Trophoblast cell (in vitro differentiated cells and primary cell): Measurements from ENCODE around the gene HAGHL.

ENCODE experiments used
- DNase-seq, 2 donors: peaks; one replicate each; pipeline ENCODE4 v3.0.0-alpha.2; 2016
- H2AFZ ChIP-seq: 2 replicates; pipeline ENCODE4 v1.6.1; 2013; ENCODE audit warnings: low read length, moderate library complexity, mild to moderate bottlenecking; ENCODE audit not compliant: insufficient read depth, poor library complexity
- H2AK5ac ChIP-seq: 2 replicates; pipeline ENCODE4 v1.6.1; 2013; ENCODE audit warnings: mild to moderate bottlenecking, low read length
- H2BK120ac ChIP-seq: 2 replicates; pipeline ENCODE4 v1.6.1; 2013; ENCODE audit warnings: low read length, mild to moderate bottlenecking, moderate library complexity; ENCODE audit not compliant: insufficient read depth, poor library complexity
- H2BK12ac ChIP-seq: 2 replicates; pipeline ENCODE4 v1.6.1; 2013; ENCODE audit warnings: mild to moderate bottlenecking, low read length, moderate library complexity
- H2BK5ac ChIP-seq: 2 replicates; pipeline ENCODE4 v1.6.1; 2013; ENCODE audit warnings: low read length, low read depth, moderate library complexity, mild to moderate bottlenecking; ENCODE audit not compliant: poor library complexity
- H3K14ac ChIP-seq: 2 replicates; pipeline ENCODE4 v1.6.1; 2013; ENCODE audit warnings: mild to moderate bottlenecking, low read length
- H3K18ac ChIP-seq: 2 replicates; pipeline ENCODE4 v1.6.1; 2013; ENCODE audit warnings: mild to moderate bottlenecking, low read length
- H3K23ac ChIP-seq: 2 replicates; pipeline ENCODE4 v1.6.1; 2013; ENCODE audit warnings: low read length
- H3K27ac ChIP-seq: 2 replicates; pipeline ENCODE4 v1.5.1; 2013; ENCODE audit warnings: low read depth, mild to moderate bottlenecking, inconsistent platforms, low read length, moderate library complexity
- H3K27me3 ChIP-seq: 2 replicates; pipeline ENCODE4 v1.6.1; 2013; ENCODE audit warnings: inconsistent platforms, mild to moderate bottlenecking, low read length, moderate library complexity; ENCODE audit not compliant: insufficient read depth
- H3K36me3 ChIP-seq, 2 experiments: 1 replicate in 1 of 2; 2 replicates in 1 of 2; pipeline ENCODE4 v1.6.1; 2013; ENCODE audit warnings: low read length in 2 of 2, mild to moderate bottlenecking in 2 of 2, moderate library complexity in 1 of 2; ENCODE audit not compliant: insufficient read depth in 2 of 2, control insufficient read depth in 1 of 2
- H3K4ac ChIP-seq: 2 replicates; pipeline ENCODE4 v1.6.1; 2013; ENCODE audit warnings: low read depth, mild to moderate bottlenecking, low read length, moderate library complexity
- H3K4me1 ChIP-seq, 2 experiments: 1 replicate in 1 of 2; 2 replicates in 1 of 2; pipeline ENCODE4 v1.6.1; 2013; ENCODE audit warnings: low read length in 2 of 2, mild to moderate bottlenecking in 2 of 2, moderate library complexity in 1 of 2; ENCODE audit not compliant: insufficient read depth in 2 of 2, control insufficient read depth in 1 of 2
- H3K4me2 ChIP-seq: 2 replicates; pipeline ENCODE4 v1.6.1; 2013; ENCODE audit warnings: inconsistent platforms, mild to moderate bottlenecking, low read length, moderate library complexity
- H3K4me3 ChIP-seq: 2 replicates; pipeline ENCODE4 v1.5.1; 2013; ENCODE audit warnings: mild to moderate bottlenecking, low read depth, low read length, inconsistent platforms
- H3K79me1 ChIP-seq: one replicate; pipeline ENCODE4 v1.6.1; 2013; ENCODE audit warnings: low read length
- H3K79me2 ChIP-seq: 2 replicates; pipeline ENCODE4 v1.6.1; 2013; ENCODE audit warnings: low read length, mild to moderate bottlenecking; ENCODE audit not compliant: control insufficient read depth, insufficient read depth, poor library complexity
- H3K9ac ChIP-seq: 2 replicates; pipeline ENCODE4 v1.6.1; 2013; ENCODE audit warnings: mild to moderate bottlenecking, low read length
- H3K9me3 ChIP-seq: 2 replicates; pipeline ENCODE4 v1.6.1; 2013; ENCODE audit warnings: low read depth, mild to moderate bottlenecking, control low read depth, inconsistent platforms, low read length; ENCODE audit not compliant: insufficient read depth
- H4K12ac ChIP-seq: 2 replicates; pipeline ENCODE4 v1.6.1; 2013; ENCODE audit warnings: low read depth, mild to moderate bottlenecking, low read length, moderate library complexity
- H4K8ac ChIP-seq: 2 replicates; pipeline ENCODE4 v1.6.1; 2013; ENCODE audit warnings: low read depth, mild to moderate bottlenecking, low read length, moderate library complexity
- H4K91ac ChIP-seq: one replicate; pipeline ENCODE4 v1.6.1; 2013; ENCODE audit warnings: low read depth, mild to moderate bottlenecking, low read length, moderate library complexity
- WGBS: extraction: QIAGEN DNeasy Blood & Tissue Kit; methylation state at CpG from one replicate; pipeline ENCODE4 v1.1.7; 2013; ENCODE audit warnings: missing lambda C conversion rate; ENCODE audit not compliant: insufficient read length, insufficient coverage; ENCODE audit errors: extremely low coverage; 5-methylcytosine and 5-hydroxymethylcytosine counted together

Gene HAGHL

DNA sequence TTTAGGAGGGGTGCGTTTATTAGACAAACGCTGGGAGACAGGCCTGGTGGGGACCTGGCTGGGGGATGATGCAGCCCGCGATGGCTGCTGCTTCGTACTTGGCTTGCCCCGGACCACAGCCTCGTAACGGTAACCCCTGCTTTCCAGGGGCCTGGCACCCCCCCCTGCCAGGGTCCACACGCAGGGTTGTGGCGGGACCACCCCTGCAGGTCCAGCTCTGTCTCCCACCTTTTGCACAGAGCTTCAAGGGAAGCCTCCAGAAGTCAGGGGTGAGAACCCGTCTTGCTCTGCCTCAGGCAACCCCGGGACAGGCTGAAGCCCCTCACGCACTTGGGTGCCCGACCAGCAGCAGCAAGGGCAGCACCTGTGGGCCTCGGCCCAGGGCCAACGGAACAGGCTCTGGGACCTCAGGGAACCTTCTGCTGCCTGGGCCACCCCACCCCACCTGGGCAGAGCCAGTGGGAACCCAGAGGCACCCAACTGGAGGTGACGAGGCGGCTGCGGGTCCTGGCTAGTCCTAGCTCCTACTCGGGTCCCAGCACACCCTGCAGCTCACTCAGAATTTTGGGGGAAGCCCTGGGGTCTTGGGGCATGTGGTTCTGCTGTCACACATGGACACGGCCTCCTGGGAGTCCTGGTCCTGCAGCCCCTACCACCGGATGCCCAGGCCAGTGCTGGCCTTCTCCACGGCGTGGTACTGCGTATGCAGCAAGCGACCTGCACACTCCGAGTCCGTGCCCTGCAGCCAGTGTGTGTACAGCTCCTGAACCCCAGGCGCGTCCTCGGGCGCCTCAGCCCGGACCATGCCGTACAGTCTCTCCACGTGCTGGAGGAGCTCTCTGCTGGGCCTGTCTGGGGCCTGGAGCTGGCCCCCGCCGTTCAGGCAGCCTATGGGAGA is 3.1 kb downstream of the HAGHL start:
- H2AFZ ChIP-seq, result no peak overlapping the region
- H3K27me3 ChIP-seq, result peaks cover 7% of the 10 kb centered on the region
- no peak overlapping the region for H3K14ac ChIP-seq
- H3K27ac ChIP-seq, result no peak overlapping the region
- no peak overlapping the region for H4K8ac ChIP-seq
- no peak overlapping the region for H4K12ac ChIP-seq
- H2BK120ac ChIP-seq, result no peak overlapping the region
- no peak overlapping the region for H4K91ac ChIP-seq
- H3K23ac ChIP-seq, result no peak overlapping the region
- H3K79me1 ChIP-seq, result peaks cover 3% of the 10 kb centered on the region
- H3K4ac ChIP-seq, result no peak overlapping the region
- H2BK5ac ChIP-seq, result no peak overlapping the region
- peaks cover 10 to 13% of the 10 kb centered on the region in 2 experiments for H3K4me1 ChIP-seq
- no CpG with 5 or more reads among the region's 37 CpGs for WGBS
- peaks cover 1% of the 10 kb centered on the region for H3K9me3 ChIP-seq
- no peak overlapping the region for H3K4me2 ChIP-seq
- peaks cover 28 to 37% of the 10 kb centered on the region in 2 experiments for H3K36me3 ChIP-seq
- no peak overlapping the region for H3K18ac ChIP-seq
- no peak overlapping the region for H2AK5ac ChIP-seq
- H3K4me3 ChIP-seq, result no peak overlapping the region
- H3K9ac ChIP-seq, result no peak overlapping the region
- H3K79me2 ChIP-seq, result no peaks in the 10 kb centered on the region
- no peak overlapping the region for H2BK12ac ChIP-seq
- no peak for DNase-seq

DNA sequence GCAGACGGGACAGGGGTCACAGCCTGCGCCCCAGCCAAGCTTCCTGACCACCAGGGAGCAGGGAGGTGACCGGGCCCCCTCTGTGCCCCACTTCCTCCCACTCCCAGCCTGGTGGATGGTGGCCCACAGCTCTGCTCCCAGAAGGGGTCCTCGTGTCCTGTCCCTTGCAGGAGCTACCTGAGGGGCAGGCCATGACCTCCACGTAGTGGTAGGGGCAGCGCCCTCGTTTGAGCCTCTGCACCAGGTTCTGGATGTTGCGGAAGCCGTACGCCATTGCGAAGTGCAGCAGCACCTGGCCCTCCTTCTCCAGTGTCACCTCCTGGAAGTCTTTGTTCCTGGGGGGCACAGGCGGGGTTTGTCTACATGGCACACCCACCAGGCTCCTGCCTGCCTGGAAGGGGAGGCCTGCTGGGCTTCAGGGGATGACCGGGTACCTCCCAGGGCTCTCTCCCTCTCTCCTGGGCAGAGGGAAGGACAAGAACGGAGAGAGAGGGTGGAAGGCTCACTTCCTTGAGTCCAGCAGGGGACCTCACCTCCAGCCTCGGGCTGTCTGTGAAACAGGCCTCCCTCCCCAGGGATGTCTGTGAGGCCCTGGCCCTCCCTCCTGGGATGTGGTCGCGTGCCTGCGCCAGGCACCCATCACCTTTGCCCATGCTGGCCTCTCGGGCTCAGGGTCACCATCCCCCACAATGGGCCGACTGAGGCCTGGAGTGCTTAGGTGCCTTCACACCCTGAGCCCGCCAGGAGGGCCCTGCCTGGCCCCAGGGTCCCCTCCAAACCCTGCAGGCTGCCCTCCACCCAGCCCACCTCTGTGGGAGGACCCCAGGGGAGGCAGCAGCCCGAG is 4.0 kb downstream of the HAGHL start:
- WGBS, result no CpG with 5 or more reads among the region's 22 CpGs
- Histone ChIP-seq H3K9me3 (peaks cover 1% of the 10 kb centered on the region), H3K4me3 (no peak overlapping the region)

DNA sequence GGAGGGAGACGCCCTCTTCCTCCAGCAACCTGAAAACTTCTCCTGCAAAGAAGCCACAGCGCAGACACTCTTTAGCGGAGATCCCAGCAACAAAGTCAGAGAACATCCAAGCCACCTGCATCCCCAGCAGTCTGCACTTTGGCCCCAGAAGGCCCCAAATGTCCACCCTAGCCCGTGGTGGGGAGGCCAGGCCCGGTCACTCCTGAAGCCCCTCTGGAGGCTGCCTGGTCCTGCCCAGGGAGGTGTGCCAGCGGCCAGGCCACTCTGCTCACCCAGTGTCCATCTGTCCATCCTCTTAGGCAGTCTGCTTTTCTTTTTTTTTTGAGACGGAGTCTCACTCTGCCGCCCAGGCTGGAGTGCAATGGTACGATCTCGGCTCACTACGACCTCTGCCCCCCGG is 5.4 kb downstream of the HAGHL start:
- Histone ChIP-seq H2AK5ac (no peak overlapping the region), H2BK120ac (no peak overlapping the region), H3K79me2 (no peaks in the 10 kb centered on the region), H3K23ac (no peak overlapping the region), H3K9me3 (no peaks in the 10 kb centered on the region), H3K4me3 (no peak overlapping the region), H4K8ac (no peak overlapping the region), H3K9ac (no peak overlapping the region), H3K4me2 (no peak overlapping the region), H4K12ac (no peak overlapping the region), H3K18ac (no peak overlapping the region), H3K14ac (no peak overlapping the region), H3K79me1 (peaks cover 3% of the 10 kb centered on the region), H3K27ac (no peak overlapping the region), H3K4ac (no peak overlapping the region), H3K36me3 (peaks cover 46 to 58% of the 10 kb centered on the region in 2 experiments), H2BK5ac (no peak overlapping the region), H2BK12ac (no peak overlapping the region), H3K27me3 (peaks cover 5% of the 10 kb centered on the region), H3K4me1 (peaks cover 7 to 9% of the 10 kb centered on the region in 2 experiments), H2AFZ (no peak overlapping the region), H4K91ac (no peak overlapping the region)
- no peak for DNase-seq
- no CpG with 5 or more reads among the region's 12 CpGs for WGBS

More for the DNA sequence above, 4.0 kb downstream of the HAGHL start:
- Histone ChIP-seq H3K4me2 (no peak overlapping the region), H3K4ac (no peak overlapping the region), H3K27ac (no peak overlapping the region), H4K91ac (no peak overlapping the region), H3K36me3 (peaks cover 35 to 45% of the 10 kb centered on the region in 2 experiments), H2BK12ac (no peak overlapping the region), H4K12ac (no peak overlapping the region), H3K23ac (no peak overlapping the region), H4K8ac (no peak overlapping the region), H3K27me3 (peaks cover 7% of the 10 kb centered on the region), H3K18ac (no peak overlapping the region), H2AFZ (no peak overlapping the region), H3K79me1 (peaks cover 3% of the 10 kb centered on the region), H3K79me2 (no peaks in the 10 kb centered on the region), H2BK5ac (no peak overlapping the region), H2AK5ac (no peak overlapping the region), H3K14ac (no peak overlapping the region), H3K9ac (no peak overlapping the region), H2BK120ac (no peak overlapping the region), H3K4me1 (peaks cover 10 to 13% of the 10 kb centered on the region in 2 experiments)
- no peak for DNase-seq

DNA sequence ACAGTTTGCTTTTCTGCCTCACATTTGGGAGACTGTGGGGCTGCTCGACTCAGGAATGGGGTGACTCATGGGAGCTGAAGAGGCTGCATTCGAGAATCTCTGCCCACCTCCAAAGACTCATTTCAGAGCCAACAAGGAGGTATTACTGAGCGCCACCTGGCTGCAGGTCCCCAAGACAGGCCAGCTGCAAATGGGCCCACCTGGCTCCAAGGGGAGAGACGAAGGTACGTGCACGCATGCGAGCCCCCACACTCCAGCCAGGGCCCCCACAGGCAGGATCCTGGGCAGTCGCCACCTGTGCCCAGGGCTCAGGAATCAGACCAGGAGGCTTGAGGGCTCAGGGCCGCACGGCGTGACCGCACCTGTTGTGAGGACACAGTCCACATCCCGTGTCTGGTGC is 6.0 kb downstream of the HAGHL start:
- H3K4me3 ChIP-seq, result no peak overlapping the region
- H3K9me3 ChIP-seq, result no peaks in the 10 kb centered on the region
- H4K8ac ChIP-seq, result no peak overlapping the region
- no peak overlapping the region for H3K23ac ChIP-seq
- H2BK120ac ChIP-seq, result no peak overlapping the region
- no peak overlapping the region for H4K12ac ChIP-seq
- no peak overlapping the region for H2BK12ac ChIP-seq
- no peak for DNase-seq
- peaks cover 3% of the 10 kb centered on the region in 2 experiments for H3K4me1 ChIP-seq
- H3K4me2 ChIP-seq, result no peak overlapping the region
- H3K27ac ChIP-seq, result no peak overlapping the region
- H2AFZ ChIP-seq, result no peak overlapping the region
- H2AK5ac ChIP-seq, result no peak overlapping the region
- H3K14ac ChIP-seq, result no peak overlapping the region
- H4K91ac ChIP-seq, result no peak overlapping the region
- H3K79me1 ChIP-seq, result peaks cover 3% of the 10 kb centered on the region
- H3K18ac ChIP-seq, result no peak overlapping the region
- peaks cover 49 to 58% of the 10 kb centered on the region in 2 experiments for H3K36me3 ChIP-seq
- H3K27me3 ChIP-seq, result no peaks in the 10 kb centered on the region
- no peaks in the 10 kb centered on the region for H3K79me2 ChIP-seq
- H3K9ac ChIP-seq, result no peak overlapping the region
- WGBS, result no CpG with 5 or more reads among the region's 13 CpGs
- H2BK5ac ChIP-seq, result no peak overlapping the region
- no peak overlapping the region for H3K4ac ChIP-seq
